Stimulated activated CD4-positive, alpha-beta T cell treated with anti-CD3 and anti-CD28 coated beads, TNF-alpha, amount 100 ng/mL, for 48 hours (primary cell): ENCODE measurements around the gene PAIP2.

Experiments
- DNase-seq, 3 donors: peaks; one replicate each; pipeline ENCODE4 v3.0.0-alpha.2; 2020; ENCODE audit warnings: low read depth in 3 of 3

PAIP2 gene

GRCh38 chr5:139410121-139410992 lies 68.7 kb downstream of the PAIP2 start:
- no peak for DNase-seq

GRCh38 chr5:139410993-139411828 lies 69.6 kb downstream of the PAIP2 start:
- no peak for DNase-seq

- no peak for DNase-seq
These were observed 71.5 kb downstream of the PAIP2 start for GRCh38 chr5:139413153-139413552.

GRCh38 chr5:139413963-139414362 lies 72.3 kb downstream of the PAIP2 start:
- DNase-seq = no peak

GRCh38 chr5:139414581-139415130 lies 73.0 kb downstream of the PAIP2 start:
- DNase-seq = no peak

- no peak for DNase-seq
These were observed 73.7 kb downstream of the PAIP2 start for GRCh38 chr5:139415221-139415861.

GRCh38 chr5:139415869-139416268 lies 74.2 kb downstream of the PAIP2 start:
- no peak for DNase-seq

GRCh38 chr5:139416651-139417050 lies 75.0 kb downstream of the PAIP2 start:
- DNase-seq = no peak

GRCh38 chr5:139417214-139417613 lies 75.6 kb downstream of the PAIP2 start:
- DNase-seq = no peak

GRCh38 chr5:139418793-139419192 lies 77.1 kb downstream of the PAIP2 start:
- no peak for DNase-seq
